Measurements from ENCODE around the gene PTDSS2. TPM values are rescaled to one million over a fixed set of nuclear protein-coding genes. Genes with fewer than 3 reads are reported as not detected.
"Not testable (repeated sequence)": the region's sequence is repeated elsewhere in the genome, so short reads cannot be mapped to it uniquely, and the experiment has no call there.

Gene PTDSS2
- total RNA-seq, 4 donors from 2014 or later, result 22.3 to 31.0 (median 25.3) TPM

DNA sequence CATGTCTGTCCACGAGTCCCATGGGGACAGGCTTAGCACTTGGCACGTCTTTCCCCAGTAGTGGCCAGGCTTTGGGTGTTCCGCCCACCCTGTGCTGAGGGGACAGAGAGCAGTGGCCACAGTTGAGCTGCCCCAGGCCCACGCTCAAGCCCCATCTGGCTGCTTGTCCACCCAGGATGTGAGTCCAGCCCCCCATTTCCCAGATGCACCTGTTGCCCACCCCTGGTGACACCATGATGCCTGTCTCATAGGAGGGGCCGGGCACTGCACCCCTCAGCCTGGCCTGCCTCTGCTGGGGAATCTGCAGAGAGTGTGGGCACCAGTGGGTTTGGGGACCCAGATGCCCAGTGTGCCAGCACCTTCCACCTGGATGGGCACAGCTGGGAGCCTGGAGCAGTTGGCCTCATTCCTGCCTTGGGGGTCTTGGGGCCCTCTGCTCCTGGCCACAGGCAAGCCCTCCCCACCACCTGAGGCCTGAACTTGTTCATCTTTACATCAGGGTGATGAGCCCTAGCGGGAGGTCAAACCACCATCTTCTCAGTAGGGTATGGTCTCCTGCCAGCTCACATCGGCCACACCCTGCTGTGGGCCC, 41.0 kb upstream of the PTDSS2 start:
- H3K27me3 ChIP-seq, result no peaks in the 10 kb centered on the region
- H3K4me3 ChIP-seq, result no peak overlapping the region
- no CpG with 5 or more reads among the region's 7 CpGs for WGBS
- peaks cover 8% of the 10 kb centered on the region for H3K36me3 ChIP-seq
- TF ChIP-seq POLR2A (IDR thresholded peaks at IDR 0.05) (no peak), EP300 (IDR thresholded peaks at IDR 0.05) (no peak), POLR2AphosphoS5 (IDR thresholded peaks at IDR 0.05) (no peak)
- TF ChIP-seq, protein P1, sequence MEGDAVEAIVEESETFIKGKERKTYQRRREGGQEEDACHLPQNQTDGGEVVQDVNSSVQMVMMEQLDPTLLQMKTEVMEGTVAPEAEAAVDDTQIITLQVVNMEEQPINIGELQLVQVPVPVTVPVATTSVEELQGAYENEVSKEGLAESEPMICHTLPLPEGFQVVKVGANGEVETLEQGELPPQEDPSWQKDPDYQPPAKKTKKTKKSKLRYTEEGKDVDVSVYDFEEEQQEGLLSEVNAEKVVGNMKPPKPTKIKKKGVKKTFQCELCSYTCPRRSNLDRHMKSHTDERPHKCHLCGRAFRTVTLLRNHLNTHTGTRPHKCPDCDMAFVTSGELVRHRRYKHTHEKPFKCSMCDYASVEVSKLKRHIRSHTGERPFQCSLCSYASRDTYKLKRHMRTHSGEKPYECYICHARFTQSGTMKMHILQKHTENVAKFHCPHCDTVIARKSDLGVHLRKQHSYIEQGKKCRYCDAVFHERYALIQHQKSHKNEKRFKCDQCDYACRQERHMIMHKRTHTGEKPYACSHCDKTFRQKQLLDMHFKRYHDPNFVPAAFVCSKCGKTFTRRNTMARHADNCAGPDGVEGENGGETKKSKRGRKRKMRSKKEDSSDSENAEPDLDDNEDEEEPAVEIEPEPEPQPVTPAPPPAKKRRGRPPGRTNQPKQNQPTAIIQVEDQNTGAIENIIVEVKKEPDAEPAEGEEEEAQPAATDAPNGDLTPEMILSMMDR (IDR thresholded peaks at IDR 0.05), result no peak
- peaks cover 39% of the 10 kb centered on the region for H3K4me1 ChIP-seq
- H3K9me3 ChIP-seq, result no peaks in the 10 kb centered on the region
- DNase-seq (ENCODE audit: low spot score in 2 of 2), result no peak
- no peak overlapping the region for H3K27ac ChIP-seq

DNA sequence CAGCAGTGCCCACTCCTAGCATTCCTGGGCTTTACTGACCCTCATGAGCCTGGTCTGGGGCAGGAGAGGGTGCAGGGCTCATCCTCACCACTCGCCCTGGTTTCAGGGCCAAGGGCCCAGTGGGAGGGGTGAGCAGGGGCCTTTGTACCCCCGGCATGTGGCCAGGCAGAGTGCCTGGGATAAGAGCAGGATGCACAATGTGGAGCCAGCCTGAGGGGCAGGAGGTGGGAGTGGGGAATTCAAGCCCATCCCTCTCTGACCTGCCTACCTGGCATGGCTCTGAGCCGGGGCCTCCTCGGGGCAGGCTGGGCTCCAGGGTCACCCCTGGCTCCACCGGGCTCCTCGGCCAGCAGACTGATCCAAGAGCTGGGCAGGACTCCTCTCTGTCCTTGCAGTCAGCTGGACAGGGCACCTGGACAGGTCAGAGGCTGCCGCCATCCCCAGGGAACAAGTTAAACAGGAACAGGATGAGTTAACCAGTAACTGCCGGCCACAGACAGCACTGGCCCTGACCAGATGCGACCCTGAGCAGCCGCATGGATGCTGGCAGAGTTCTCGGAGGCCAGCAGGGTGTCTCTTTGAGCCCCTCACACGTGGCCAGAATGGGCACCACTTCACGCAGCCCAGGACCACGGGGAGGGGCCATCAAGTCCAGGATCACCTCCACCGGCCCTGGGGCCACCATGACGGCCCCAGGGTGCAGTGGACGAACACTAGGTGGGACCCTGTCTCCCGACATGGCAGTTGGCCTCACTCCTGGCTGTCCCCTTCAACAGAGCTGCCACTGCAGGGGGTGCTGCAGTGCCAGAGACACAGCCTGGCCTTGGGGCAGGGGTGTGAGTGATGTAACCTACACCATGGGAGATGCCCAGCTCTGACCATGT, 40.2 kb upstream of the PTDSS2 start:
- Histone ChIP-seq H3K4me1 (peaks cover 36% of the 10 kb centered on the region), H3K36me3 (peaks cover 1% of the 10 kb centered on the region), H3K27ac (no peak overlapping the region), H3K9me3 (no peaks in the 10 kb centered on the region), H3K27me3 (no peaks in the 10 kb centered on the region), H3K4me3 (no peak overlapping the region)
- WGBS, result 60% methylated on average over 14 of the region's 18 CpGs
- DNase-seq (ENCODE audit: low spot score in 2 of 2), result no peak
- TF ChIP-seq POLR2AphosphoS5 (IDR thresholded peaks at IDR 0.05) (no peak), POLR2A (IDR thresholded peaks at IDR 0.05) (no peak), EP300 (IDR thresholded peaks at IDR 0.05) (no peak)
- TF ChIP-seq, protein P1 (IDR thresholded peaks at IDR 0.05), result no peak

DNA sequence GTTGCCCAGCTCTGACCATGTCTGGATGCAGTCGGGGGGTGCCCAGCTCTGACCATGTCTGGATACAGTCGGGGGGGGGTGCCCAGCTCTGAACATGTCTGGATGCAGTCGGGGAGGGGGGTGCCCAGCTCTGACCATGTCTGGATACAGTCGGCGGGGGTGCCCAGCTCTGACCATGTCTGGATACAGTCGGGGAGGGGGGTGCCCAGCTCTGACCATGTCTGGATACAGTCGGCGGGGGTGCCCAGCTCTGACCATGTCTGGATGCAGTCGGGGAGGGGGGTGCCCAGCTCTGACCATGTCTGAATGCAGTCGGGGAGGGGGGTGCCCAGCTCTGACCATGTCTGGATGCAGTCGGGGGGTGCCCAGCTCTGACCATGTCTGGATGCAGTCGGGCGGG, 39.4 kb upstream of the PTDSS2 start:
- not testable (repeated sequence) for H3K9me3 ChIP-seq; DNase-seq (ENCODE audit: low spot score in 2 of 2); H3K27ac ChIP-seq; H3K4me3 ChIP-seq; H3K27me3 ChIP-seq; H3K36me3 ChIP-seq
- H3K4me1 ChIP-seq, result peaks cover 29% of the 10 kb centered on the region
- no CpG with 5 or more reads among the region's 13 CpGs for WGBS

DNA sequence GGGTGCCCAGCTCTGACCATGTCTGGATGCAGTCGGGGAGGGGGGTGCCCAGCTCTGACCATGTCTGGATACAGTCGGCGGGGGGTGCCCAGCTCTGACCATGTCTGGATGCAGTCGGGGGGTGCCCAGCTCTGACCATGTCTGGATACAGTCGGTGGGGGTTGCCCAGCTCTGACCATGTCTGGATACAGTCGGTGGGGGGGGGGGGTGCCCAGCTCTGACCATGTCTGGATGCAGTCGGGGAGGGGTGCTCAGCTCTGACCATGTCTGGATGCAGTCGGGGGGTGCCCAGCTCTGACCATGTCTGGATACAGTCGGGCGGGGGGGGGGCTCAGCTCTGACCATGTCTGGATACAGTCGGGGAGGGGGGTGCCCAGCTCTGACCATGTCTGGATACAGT, 38.6 kb upstream of the PTDSS2 start:
- H3K27me3 ChIP-seq, result peaks cover 10% of the 10 kb centered on the region
- not testable (repeated sequence) for H3K36me3 ChIP-seq; H3K4me3 ChIP-seq; H3K27ac ChIP-seq; DNase-seq (ENCODE audit: low spot score in 2 of 2); H3K9me3 ChIP-seq
- H3K4me1 ChIP-seq, result peaks cover 28% of the 10 kb centered on the region
- WGBS, result no CpG with 5 or more reads among the region's 11 CpGs

DNA sequence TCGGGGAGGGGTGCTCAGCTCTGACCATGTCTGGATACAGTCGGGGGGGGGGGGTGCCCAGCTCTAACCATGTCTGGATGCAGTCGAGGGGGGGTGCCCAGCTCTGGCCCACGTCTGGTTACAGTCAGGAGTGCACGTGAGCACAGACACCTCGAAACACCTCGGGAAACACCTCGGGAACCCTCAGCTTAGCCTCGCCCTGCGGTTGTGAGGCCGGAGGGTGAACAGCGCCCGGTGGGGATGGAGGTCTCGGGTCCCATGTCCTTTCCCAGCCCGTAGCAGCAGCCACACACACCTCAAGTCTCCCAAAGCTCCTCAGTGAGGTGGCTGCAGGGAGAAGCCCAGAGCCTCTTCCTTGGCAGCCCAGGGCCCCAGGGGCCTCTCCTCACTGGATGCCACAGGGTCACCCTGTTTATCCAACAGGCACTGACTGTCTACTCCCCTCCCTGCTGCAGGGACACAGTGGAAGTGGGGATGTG, 37.4 kb upstream of the PTDSS2 start:
- H3K4me1 ChIP-seq, result peaks cover 32% of the 10 kb centered on the region
- TF ChIP-seq POLR2AphosphoS5 (IDR thresholded peaks at IDR 0.05), result no peak
- TF ChIP-seq, protein P1 (IDR thresholded peaks at IDR 0.05), result no peak
- TF ChIP-seq EP300 (IDR thresholded peaks at IDR 0.05), result no peak
- TF ChIP-seq POLR2A (IDR thresholded peaks at IDR 0.05), result no peak
- no peak overlapping the region for H3K27ac ChIP-seq
- no peak overlapping the region for H3K4me3 ChIP-seq
- peaks cover 20% of the 10 kb centered on the region for H3K27me3 ChIP-seq
- no peaks in the 10 kb centered on the region for H3K36me3 ChIP-seq
- DNase-seq (ENCODE audit: low spot score in 2 of 2), result no peak
- no CpG with 5 or more reads among the region's 15 CpGs for WGBS
- H3K9me3 ChIP-seq, result no peaks in the 10 kb centered on the region

All from suprapubic skin (tissue), 4 donors.